Measurements from ENCODE around the gene PCDHA6.
"Not testable (repeated sequence)": the region's sequence is repeated elsewhere in the genome, so short reads cannot be mapped to it uniquely, and the experiment has no call there.

PCDHA6 gene

GRCh38 chr5:140821375-140822280 is 6.1 kb upstream of the PCDHA6 start, which contains the start of gene PCDHA5:
Gene PCDHA5 (plus strand): TSS chr5:140821613.
- DNase-seq (ENCODE audit: low read depth), result no peak

GRCh38 chr5:140822281-140822629 is 5.5 kb upstream of the PCDHA6 start:
- DNase-seq (ENCODE audit: low read depth), result no peak

- DNase-seq (ENCODE audit: low read depth), result not testable (repeated sequence)
Observed at GRCh38 chr5:140822969-140823368, 4.8 kb upstream of the PCDHA6 start.

- DNase-seq (ENCODE audit: low read depth), result no peak
Observed at GRCh38 chr5:140823475-140823874, 4.3 kb upstream of the PCDHA6 start.

- no peak for DNase-seq (ENCODE audit: low read depth)
Observed at GRCh38 chr5:140828362-140828737, 590 bp downstream of the PCDHA6 start.

GRCh38 chr5:140829511-140830501 is 2.0 kb downstream of the PCDHA6 start:
- not testable (repeated sequence) for DNase-seq (ENCODE audit: low read depth)

- no peak for DNase-seq (ENCODE audit: low read depth)
Observed at GRCh38 chr5:140833993-140834392, 6.2 kb downstream of the PCDHA6 start, which contains the start of gene PCDHA7. Gene PCDHA7 (plus strand): TSS chr5:140834269. CDS start chr5:140834384, 115 bp downstream.

- DNase-seq (ENCODE audit: low read depth), result not testable (repeated sequence)
Observed at GRCh38 chr5:140834439-140835008, 6.8 kb downstream of the PCDHA6 start.

GRCh38 chr5:140835622-140836510 is 8.1 kb downstream of the PCDHA6 start:
- DNase-seq (ENCODE audit: low read depth), result no peak

- DNase-seq (ENCODE audit: low read depth), result no peak
Observed at GRCh38 chr5:140840978-140841962, 13.5 kb downstream of the PCDHA6 start, which contains the start of gene PCDHA8. Gene PCDHA8 (plus strand): TSS chr5:140841187. CDS start chr5:140841322, 135 bp downstream.

GRCh38 chr5:140842798-140843733 is 15.3 kb downstream of the PCDHA6 start:
- DNase-seq (ENCODE audit: low read depth), result no peak

GRCh38 chr5:140848139-140849102 is 20.7 kb downstream of the PCDHA6 start, which contains the start of gene PCDHA9:
Gene PCDHA9 (plus strand): TSS chr5:140848382. CDS start chr5:140848496, 114 bp downstream.
- not testable (repeated sequence) for DNase-seq (ENCODE audit: low read depth)

- not testable (repeated sequence) for DNase-seq (ENCODE audit: low read depth)
Observed at GRCh38 chr5:140849831-140850634, 22.3 kb downstream of the PCDHA6 start.

GRCh38 chr5:140855772-140856674 is 28.3 kb downstream of the PCDHA6 start, which contains the start of gene PCDHA10:
Gene PCDHA10 (plus strand): TSS chr5:140855897. CDS start chr5:140856049, 152 bp downstream.
- no peak for DNase-seq (ENCODE audit: low read depth)
